Skeletal muscle satellite cell (primary cell): ENCODE measurements around the gene THSD1. TPM values are rescaled to one million over a fixed set of nuclear protein-coding genes. Genes with fewer than 3 reads are reported as not detected.
A peak's percentile ranks its signal among the peaks of the same experiment; 100 is the strongest.
"Not testable (repeated sequence)": the region's sequence is repeated elsewhere in the genome, so short reads cannot be mapped to it uniquely, and the experiment has no call there.

Source experiments
- H3K27me3 ChIP-seq: 2 replicates; pipeline ENCODE4 v1.7.0; 2013; ENCODE audit warnings: low read length; ENCODE audit not compliant: control insufficient read depth, insufficient read depth
- H3K36me3 ChIP-seq: 2 replicates; pipeline ENCODE4 v1.7.0; 2013; ENCODE audit warnings: mild to moderate bottlenecking, control low read depth, low read length; ENCODE audit not compliant: insufficient read depth
- H3K4me1 ChIP-seq: 2 replicates; pipeline ENCODE4 v1.7.0; 2013; ENCODE audit warnings: low read length; ENCODE audit not compliant: control insufficient read depth, insufficient read depth
- H3K4me2 ChIP-seq: 2 replicates; pipeline ENCODE4 v1.7.0; 2013; ENCODE audit warnings: mild to moderate bottlenecking, low read length
- H3K4me3 ChIP-seq: 2 replicates; pipeline ENCODE4 v1.7.0; 2013; ENCODE audit warnings: low read length
- H3K9ac ChIP-seq: 2 replicates; pipeline ENCODE4 v1.7.0; 2013; ENCODE audit warnings: mild to moderate bottlenecking, low read depth, low read length, moderate library complexity
- H3K9me3 ChIP-seq: replicated peaks from 2 replicates; pipeline ENCODE4 v1.7.0; 2013; ENCODE audit warnings: mild to moderate bottlenecking, control low read depth, low read length
- small RNA-seq: library from RNA; depleted of rRNA; stranded (forward); fragments of <200 nt; gene quantifications from one replicate; pipeline ENCODE3, GENCODE V24; 2012

Gene THSD1

GRCh38 chr13:52348983-52349780 is 56.8 kb downstream of the THSD1 start:
- H3K36me3 ChIP-seq = no peaks in the 10 kb centered on the region
- H3K27me3 ChIP-seq = no peaks in the 10 kb centered on the region
- H3K9ac ChIP-seq = peak overlapping the region; percentile 75
- no peaks in the 10 kb centered on the region for H3K9me3 ChIP-seq
- peak overlapping the region; percentile 54 for H3K4me2 ChIP-seq
- H3K4me3 ChIP-seq = no peak overlapping the region
- peaks cover 70% of the 10 kb centered on the region for H3K4me1 ChIP-seq

DNA sequence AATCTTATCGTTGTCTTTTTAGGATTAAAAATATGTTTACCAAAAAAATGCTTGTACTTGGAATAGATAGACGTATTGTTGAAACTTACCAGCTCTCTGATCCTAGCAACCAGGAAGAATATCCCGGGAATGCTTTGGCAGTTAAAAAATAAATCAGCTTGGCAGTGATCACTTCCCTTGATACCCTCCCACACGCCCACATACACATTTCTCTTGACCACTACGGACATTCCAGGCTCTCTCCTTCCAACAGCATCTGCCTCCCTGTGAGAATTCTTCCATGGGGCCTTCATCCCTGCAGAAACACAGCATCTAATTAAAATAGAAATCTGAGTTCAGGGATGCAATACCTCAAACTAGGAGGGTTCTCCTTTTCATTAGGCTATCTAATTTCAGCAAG is 57.9 kb downstream of the THSD1 start:
- Histone ChIP-seq H3K36me3 (no peaks in the 10 kb centered on the region), H3K4me2 (peak overlapping the region; percentile 54), H3K27me3 (no peaks in the 10 kb centered on the region), H3K4me3 (peak overlapping the region; percentile 24), H3K4me1 (peaks cover 64% of the 10 kb centered on the region), H3K9ac (peak overlapping the region; percentile 75), H3K9me3 (no peaks in the 10 kb centered on the region)

DNA sequence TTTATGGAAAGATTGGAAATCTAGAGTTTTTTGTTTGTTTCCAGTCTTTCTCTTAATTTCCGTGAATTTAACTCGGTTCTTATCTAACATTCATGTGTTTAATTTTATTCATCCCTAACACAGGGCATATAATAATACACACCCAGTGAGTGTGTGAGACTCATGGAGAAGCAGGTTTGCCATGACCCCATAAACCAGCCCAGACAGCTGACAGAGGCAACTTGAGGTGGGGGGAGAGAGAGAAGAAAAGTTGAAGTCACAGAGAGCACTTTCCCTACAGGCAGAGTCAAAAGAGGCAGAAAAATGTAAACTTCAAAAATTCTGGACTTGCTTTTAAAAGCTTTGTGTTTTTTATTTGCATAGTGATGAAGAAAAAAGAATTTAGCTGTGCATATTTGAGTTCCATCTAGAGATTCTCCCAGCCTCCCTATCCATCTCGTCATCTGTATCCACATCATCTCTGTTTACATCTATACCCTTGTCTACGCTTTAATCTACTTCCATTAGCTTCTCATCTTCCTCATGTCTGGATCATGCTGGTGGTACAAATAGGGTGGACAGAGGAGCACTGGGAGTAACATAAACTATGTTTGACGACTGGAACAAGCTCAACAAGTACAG is 60.2 kb downstream of the THSD1 start:
- Histone ChIP-seq H3K4me1 (peaks cover 59% of the 10 kb centered on the region), H3K27me3 (no peaks in the 10 kb centered on the region), H3K36me3 (no peaks in the 10 kb centered on the region), H3K4me3 (no peak overlapping the region), H3K9ac (no peak overlapping the region), H3K9me3 (no peaks in the 10 kb centered on the region), H3K4me2 (peak overlapping the region; percentile 36)

DNA sequence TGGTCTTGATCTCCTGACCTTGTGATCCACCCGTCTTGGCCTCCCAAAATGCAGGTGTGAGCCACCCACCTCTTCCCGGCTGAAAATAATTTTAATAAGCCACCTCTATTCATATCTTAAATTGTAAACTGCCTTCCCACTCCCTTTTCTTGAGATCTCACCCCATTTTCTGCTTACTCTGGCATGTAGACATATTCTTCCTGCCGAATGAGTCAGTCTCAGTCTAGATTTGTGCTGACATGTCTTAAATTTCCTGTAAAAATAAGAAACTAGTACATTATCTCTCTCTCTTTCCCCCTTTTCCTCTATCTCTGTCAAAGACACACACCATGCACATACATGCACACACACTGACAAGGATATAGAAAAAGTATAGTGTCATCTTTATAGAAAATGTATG is 60.9 kb downstream of the THSD1 start:
- Histone ChIP-seq H3K36me3 (no peaks in the 10 kb centered on the region), H3K9me3 (no peaks in the 10 kb centered on the region), H3K9ac (no peak overlapping the region), H3K4me1 (peaks cover 58% of the 10 kb centered on the region), H3K4me3 (peak overlapping the region; percentile 10), H3K27me3 (no peaks in the 10 kb centered on the region), H3K4me2 (peak overlapping the region; percentile 36)

DNA sequence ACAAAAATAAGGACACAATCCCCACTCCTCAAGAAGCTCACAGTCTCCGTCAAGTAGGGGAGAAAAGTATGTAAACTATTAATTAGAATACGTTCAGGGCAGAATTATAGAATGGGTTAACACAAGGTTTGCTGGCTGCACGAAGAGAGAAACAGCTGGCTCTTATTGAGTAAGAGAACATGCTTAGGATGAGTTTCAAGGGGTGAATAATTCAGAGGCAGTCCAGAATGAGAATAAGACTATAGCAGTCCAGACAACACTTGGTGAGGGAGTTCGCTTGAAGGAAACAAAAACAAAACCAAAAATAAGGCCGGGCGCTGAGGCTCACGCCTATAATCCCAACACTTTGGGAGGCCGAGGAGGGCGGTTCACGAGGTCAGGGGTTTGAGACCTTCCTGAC is 61.9 kb downstream of the THSD1 start:
- Histone ChIP-seq H3K27me3 (no peaks in the 10 kb centered on the region), H3K36me3 (no peaks in the 10 kb centered on the region), H3K9ac (peak overlapping the region; percentile 65), H3K4me2 (peak overlapping the region; percentile 71), H3K9me3 (no peaks in the 10 kb centered on the region), H3K4me1 (peaks cover 49% of the 10 kb centered on the region), H3K4me3 (no peak overlapping the region)

DNA sequence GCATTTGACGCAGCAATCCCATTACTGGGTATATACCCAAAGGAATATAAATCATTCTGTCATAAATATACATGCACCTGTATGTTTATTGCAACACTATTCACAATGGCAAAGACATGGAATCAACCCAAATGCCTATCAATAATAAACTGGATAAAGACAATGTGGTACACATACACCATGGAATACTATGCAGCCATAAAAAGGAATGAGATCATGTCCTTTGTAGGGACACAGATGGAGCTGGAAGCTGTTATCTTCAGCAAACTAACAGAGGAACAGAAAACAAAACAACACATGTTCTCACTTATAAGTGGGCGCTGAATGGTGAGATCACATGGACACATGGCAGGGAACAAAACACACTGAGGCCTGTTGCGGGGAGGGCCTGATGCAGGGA is 63.8 kb downstream of the THSD1 start:
- H3K4me2 ChIP-seq, H3K4me3 ChIP-seq, H3K9me3 ChIP-seq, H3K27me3 ChIP-seq, H3K36me3 ChIP-seq, H3K9ac ChIP-seq: not testable (repeated sequence)
- H3K4me1 ChIP-seq = peaks cover 30% of the 10 kb centered on the region

DNA sequence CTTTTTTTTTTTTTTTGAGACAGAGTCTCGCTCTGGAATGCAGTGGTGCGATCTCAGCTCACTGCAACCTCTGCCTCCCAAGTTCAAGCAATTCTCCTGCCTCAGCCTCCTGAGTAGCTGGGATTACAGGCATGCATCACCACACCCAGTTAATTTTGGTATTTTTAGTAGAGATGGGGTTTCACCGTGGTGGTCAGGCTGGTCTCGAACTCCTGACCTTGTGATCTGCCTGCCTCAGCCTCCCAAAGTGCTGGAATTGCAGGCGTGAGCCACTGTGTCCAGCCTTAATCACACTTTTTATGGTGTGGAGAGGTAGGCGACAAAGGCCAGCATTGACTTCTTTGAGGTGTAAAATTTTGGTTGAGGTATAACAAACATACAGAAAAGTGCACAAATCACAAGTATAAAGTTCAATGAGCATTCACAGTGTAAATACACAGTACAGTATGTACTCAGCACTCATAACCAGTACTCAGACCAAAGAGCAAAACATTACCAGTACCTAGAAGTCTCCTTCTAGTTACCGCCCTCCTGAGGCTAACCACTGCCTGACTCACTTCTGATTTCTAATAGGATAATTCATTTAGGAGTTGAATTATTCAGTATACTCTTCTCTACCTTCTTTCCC is 68.0 kb downstream of the THSD1 start:
- not testable (repeated sequence) for H3K9ac ChIP-seq, H3K4me1 ChIP-seq, H3K27me3 ChIP-seq, H3K4me2 ChIP-seq, H3K36me3 ChIP-seq, H3K9me3 ChIP-seq, H3K4me3 ChIP-seq

GRCh38 chr13:52334107-52334506 is 71.9 kb downstream of the THSD1 start:
- H3K4me1 ChIP-seq, H3K4me3 ChIP-seq, H3K4me2 ChIP-seq, H3K9me3 ChIP-seq, H3K36me3 ChIP-seq, H3K9ac ChIP-seq, H3K27me3 ChIP-seq: not testable (repeated sequence)

GRCh38 chr13:52331844-52332243 is 74.1 kb downstream of the THSD1 start:
- H3K9me3 ChIP-seq, H3K9ac ChIP-seq, H3K36me3 ChIP-seq, H3K4me1 ChIP-seq, H3K4me2 ChIP-seq, H3K4me3 ChIP-seq, H3K27me3 ChIP-seq: not testable (repeated sequence)

Small RNA genes within 50 kb of the gene (small RNA-seq; reads per million reads assigned to genes)
- not detected for gene RNY4P24
